Stimulated activated CD4-positive, alpha-beta T cell treated with anti-CD3 and anti-CD28 coated beads, Interleukin-2, amount 100 ng/mL, for 48 hours (primary cell): ENCODE data around the gene C6orf89.
"Not testable (repeated sequence)": the region's sequence is repeated elsewhere in the genome, so short reads cannot be mapped to it uniquely, and the experiment has no call there.

ENCODE experiments used
- DNase-seq, 2 donors: peaks; one replicate each; pipeline ENCODE4 v3.0.0-alpha.2; 2020

C6orf89 gene

GRCh38 chr6:36888654-36889481 is 3.1 kb downstream of the C6orf89 start:
- DNase-seq: no peak

DNA sequence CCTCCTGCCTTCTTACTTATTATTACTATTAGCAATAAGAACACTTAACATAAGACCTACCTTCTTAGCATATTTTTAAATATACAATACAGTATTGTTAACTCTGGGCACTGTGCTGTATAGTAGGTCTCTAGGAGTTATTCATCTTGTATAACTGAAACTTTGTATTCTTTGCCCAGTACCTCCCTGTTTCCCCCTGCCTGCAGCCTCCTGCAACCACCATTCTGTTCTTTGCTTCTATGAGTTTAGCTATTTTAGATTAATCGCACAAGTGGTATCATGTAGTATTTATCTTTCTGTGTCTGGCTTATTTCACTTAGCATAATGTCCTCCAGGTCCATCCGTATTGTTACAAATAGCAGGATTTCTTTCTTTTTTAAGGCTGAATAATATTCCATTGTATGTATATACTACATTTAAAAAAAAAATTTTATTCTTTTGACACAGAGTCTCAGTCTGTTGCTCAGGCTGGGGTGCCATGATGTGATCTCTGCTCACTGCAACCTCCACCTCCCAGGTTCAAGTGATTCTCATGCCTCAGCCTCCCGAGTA is 4.4 kb downstream of the C6orf89 start:
- no peak for DNase-seq

DNA sequence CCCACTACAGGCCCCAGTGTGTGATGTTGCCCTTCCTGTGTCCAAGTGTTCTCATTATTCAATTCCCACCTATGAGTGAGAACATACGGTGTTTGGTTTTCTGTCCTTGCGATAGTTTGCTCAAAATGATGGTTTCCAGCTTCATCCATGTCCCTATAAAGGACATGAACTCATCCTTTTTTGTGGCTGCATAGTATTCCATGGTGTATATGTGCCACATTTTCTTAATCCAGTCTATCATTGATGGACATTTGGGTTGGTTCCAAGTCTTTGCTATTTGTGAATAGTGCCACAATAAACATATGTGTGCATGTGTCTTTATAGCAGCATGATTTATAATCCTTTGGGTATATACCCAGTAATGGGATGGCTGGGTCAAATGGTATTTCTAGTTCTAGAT is 5.4 kb downstream of the C6orf89 start:
- not testable (repeated sequence) for DNase-seq

DNA sequence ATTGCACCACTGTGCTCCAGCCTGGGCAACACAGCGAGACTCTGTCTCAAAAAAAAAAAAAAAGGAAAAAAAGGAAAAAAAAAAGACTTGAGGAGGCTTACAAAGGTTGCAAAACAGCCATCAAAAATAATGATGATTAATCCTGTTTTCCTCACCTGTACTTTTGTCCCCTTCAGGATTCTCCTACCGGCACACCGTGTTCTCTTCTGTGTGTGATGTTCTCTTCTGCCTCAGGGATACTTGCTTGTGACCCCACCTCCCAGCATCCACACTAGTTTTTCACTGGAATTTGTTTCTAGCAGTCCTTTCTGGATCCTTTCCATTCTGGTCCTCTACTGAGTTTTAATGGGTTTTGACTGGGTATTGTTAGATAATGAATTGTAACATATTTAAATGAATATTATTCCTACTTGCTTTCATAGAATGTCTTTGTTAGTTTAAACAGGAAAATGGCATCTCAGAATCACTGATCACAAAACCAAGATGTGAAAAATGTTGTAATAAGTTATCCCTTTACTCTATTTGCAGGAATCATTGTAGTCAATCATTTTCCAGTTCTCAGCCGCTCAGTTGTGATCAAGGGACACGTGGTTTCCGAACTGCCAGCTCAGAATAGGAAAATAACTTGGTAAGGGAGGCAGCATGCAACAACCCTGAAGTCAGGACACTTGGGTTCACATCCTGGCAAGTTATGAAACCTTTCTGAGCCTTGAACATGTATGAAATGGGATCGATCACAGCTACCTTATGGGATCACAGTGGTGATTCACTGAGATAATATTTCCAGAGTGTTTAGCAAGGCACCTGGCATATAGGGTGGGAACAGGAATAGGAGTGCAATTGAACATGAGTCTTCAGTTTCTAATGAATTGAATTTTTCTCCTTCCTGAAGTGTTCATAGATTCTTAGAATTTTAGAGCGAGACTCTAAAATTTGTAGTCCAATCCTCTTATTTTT is 8.5 kb downstream of the C6orf89 start:
- DNase-seq: no peak

GRCh38 chr6:36897609-36898008 is 11.9 kb downstream of the C6orf89 start:
- DNase-seq: no peak

DNA sequence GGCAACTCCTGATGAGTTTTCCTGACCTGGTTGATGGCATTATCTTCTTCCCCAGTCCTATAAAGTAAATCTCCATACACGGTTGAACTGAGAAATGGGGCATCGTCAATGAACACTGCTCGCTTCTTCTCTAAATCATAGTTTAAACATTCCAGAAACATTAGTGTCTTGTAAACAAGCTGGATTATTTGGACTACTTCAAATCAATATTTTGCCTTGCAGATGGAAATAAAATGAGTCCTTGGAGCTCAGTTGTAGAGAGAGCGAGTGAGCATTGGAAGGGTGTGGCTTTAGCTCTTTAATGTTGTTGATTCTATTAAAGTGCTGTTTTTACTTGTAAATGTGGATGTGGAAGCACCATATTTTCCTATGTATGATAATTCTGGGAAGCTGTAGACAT is 18.4 kb downstream of the C6orf89 start:
- no peak for DNase-seq

DNA sequence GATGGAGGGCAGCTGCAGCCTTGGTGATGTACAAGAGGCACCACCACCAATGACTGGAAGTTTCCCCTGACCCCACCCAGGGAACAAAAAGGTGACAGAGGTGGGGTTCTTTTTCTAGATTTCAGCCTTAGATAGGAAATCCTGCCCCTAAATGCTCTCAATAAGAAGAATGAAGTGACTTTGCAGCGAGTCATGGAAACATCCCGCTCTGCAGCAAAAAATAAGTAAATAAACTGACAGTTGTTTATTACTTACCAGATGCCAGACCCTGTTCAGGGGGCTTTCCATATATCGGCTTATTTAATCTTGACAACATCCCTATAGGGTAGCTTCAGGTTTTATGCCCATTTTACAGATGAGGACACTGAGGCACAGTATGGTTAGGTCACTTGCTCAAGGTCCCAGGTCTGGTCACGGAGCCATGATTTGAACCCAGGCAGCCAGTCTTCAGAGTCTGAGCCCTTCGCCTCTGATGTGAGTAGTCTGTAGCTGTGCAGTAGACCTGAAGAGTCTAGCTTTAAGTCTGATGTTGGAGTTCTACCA is 19.2 kb downstream of the C6orf89 start:
- no peak for DNase-seq

DNA sequence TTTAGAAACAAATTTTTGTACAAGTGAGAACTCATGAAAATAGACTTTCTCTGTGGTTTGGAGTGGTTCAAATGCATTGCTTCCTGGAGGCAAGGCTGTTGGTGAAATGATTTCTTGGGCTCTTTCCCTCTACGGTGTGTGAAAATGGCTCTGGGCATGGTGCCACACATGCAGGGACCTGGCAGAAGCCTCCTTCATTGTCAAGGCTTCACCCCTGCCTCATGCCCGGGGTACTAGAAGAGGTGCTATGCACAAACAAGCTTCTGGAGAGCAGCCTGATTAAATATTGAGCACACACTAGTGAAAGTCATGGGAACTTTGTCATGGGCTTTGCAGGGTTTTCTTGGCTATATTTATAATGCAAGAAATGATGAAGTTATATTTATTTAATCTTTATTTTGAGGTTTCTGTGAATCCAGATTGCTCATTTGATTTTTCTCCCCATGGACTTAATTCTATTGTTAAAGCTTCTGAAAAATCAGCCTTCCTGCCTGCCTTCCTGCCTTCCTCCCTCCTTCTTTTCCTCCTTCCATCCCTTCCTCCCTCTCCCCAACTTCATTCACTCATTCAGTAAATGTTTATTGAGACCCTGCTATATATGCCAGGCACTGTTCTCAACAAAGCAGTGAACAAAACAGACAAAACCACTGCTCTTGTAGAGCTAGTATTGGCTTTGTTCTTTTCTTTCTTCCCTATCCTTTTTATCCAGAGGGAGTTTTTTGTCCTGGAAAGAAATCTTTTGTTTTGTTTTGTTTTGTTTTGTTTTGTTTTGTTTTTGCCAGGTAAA is 21.0 kb downstream of the C6orf89 start:
- DNase-seq: no peak

GRCh38 chr6:36907781-36908180 is 22.0 kb downstream of the C6orf89 start:
- no peak for DNase-seq

DNA sequence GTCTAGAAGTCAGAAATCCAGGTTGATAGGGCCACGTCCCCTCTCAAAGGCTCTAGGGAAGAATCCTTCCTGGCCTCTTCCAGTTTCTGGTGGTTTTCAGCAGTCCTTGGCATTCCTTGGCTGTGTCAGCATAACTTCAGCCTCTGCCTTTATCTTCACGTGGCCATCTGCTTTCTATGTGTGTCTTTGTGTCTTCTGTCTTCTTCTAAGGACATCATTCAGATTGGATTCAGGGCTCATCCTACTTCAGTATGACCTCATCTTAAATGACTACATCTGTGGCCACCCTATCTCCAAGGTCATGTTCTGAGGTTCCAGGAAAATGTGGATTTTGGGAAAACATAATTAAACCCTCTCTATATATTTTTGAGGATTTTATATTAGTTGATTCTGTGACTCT is 23.0 kb downstream of the C6orf89 start:
- DNase-seq: no peak

GRCh38 chr6:36912030-36912454 is 26.3 kb downstream of the C6orf89 start:
- DNase-seq: peak in 1 of 2 donors; percentile 27

GRCh38 chr6:36912586-36912985 is 26.8 kb downstream of the C6orf89 start:
- peak; percentile 30 to 49 for DNase-seq

DNA sequence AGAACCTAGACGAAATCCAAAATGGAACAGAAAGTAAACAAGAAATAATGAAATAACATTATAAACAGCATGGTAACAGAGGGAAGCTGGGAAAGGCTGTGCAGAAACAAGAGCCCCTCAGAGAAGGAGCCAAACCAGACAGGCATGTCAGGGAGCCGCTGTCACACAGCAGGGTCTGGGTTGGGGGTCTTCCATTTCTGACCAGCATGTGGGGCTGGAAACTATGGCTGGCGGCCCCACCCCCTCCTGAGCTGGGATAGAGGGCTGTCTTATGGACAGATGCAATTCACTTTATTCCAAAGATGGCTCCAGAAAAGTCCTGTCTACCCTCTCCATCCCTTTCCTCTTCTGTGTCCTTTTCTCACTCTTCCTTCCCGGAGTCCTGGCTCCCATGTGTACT is 27.3 kb downstream of the C6orf89 start:
- DNase-seq: no peak

GRCh38 chr6:36914227-36914794 is 28.6 kb downstream of the C6orf89 start:
- DNase-seq: no peak

GRCh38 chr6:36915599-36915998 is 29.8 kb downstream of the C6orf89 start:
- no peak for DNase-seq

- no peak for DNase-seq
Measured at GRCh38 chr6:36916126-36916525, 30.4 kb downstream of the C6orf89 start.

DNA sequence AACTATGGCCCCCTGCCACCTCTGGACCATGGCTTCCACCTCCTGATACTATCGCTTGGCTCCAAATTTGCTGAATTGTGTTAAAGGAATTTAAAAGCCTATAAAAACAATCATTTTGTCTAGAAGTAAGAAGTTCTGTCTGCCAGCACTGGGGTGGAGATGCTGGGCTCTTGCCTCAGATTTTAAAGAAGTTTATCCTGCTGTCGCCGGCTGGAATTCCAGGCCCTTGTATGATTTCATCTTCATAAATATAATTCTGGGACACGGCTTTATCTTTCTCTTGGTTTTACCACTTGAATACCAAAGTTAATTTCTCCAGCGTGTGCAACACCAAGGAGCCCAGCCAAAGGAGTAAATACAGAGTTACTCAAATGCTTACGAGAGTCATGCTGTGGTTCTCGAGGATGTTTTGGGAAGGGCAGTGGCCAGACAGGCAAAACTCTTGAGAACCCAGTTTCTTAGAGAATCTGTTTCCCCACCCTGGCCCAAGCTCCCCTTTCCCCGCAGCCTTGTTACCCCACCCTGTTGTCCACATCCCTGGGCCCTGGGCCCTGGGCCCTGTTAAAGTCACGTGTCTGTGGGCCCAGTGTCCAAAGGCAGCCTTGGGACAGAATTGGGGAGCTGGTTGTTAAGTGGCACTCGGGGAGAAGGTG is 31.9 kb downstream of the C6orf89 start:
- no peak for DNase-seq

DNA sequence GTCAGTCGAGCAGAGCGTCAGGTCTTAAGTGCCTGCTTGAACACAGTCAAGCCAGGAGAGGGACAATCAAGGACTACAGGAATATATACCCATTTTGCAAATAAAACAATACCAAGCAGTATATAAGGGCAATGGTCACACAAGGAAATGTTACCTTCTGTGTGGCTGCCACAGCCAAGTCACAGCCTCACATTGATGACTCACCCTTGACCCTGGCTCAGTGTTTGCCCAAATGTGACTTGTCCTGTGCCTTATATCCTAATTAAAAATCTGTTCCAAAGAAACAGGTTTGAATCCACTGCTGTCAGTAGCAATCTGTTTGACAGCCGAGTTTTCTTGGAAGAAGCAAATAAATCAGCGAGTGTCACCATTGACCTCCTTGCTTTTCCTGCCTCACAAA is 34.3 kb downstream of the C6orf89 start:
- no peak for DNase-seq

GRCh38 chr6:36920546-36920945 is 34.8 kb downstream of the C6orf89 start:
- DNase-seq: no peak

- DNase-seq: no peak
Measured at GRCh38 chr6:36924131-36924530, 38.4 kb downstream of the C6orf89 start.

DNA sequence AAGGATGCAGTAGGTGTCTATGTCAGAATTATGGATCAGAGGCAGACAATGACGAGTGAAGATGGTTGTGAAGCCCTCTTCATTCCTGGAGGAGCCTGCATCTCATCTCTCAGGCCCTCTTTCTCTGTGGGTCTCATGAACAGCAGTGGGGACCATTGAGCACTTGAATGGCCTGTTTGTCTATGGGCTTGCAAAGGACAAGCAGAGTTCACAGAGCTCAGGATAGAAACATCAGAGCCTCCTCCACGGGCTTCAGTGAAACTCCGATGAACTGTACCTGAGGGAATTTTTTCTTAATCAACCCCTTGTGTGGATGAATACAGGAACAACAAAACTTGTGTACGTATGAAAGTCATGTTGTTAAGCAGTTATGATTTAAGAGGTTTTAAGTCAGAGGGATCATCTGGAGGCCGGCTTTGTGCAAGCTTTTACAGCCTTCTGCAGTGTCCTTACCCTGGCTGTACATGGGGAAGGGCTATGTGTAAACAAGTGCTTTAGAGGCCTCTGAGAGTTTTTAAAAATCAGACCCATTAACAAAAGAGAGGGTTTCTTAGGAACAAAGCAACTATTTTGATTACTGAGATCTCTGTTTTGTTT is 39.1 kb downstream of the C6orf89 start:
- DNase-seq: no peak
